GM23248 (cell line): ENCODE data around the gene ATP8A1.

Experiments
- EZH2 ChIP-seq: fragments of 200-600 bp; sonication (generic); IDR thresholded peaks from 2 replicates; pipeline ENCODE4 v1.6.1; 2018; ENCODE audit warnings: antibody characterized with exemption, mild to moderate bottlenecking; ENCODE audit not compliant: insufficient read depth, poor library complexity, severe bottlenecking
- EZH2phosphoT487 ChIP-seq: fragments of 200-600 bp; sonication (generic); IDR thresholded peaks from 2 replicates; pipeline ENCODE4 v1.6.1; 2018; ENCODE audit warnings: antibody characterized with exemption, moderate library complexity, mild to moderate bottlenecking, low read depth; ENCODE audit not compliant: insufficient read depth

DNA sequence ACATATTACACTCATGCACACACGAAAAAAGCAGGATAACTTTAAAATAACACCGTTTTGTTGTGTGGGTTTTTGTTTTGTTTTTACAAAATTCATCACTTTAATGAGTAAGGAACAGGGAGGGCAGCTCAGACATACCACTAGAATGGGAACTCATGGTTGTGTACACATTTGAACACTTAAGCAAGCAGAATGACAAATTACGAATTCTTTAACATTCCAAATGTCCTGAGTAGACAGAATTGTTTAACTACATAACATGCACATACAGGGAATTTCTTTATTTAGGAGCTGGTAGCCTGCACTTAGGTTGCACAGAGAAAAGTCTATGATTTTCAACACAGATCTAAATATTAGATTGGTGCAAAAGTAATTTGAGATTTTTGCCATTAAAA is 96.4 kb downstream of the ATP8A1 start:
- TF ChIP-seq EZH2phosphoT487 (no peak), EZH2 (no peak)
